AG04450 (cell line): ENCODE results near the gene PLXDC2. TPM values are rescaled to one million over a fixed set of nuclear protein-coding genes. Genes with fewer than 3 reads are reported as not detected.

Experiments
- CTCF ChIA-PET: fragments of 300-600, 350-600 bp; formaldehyde crosslinking; extraction: SDS; loops from one replicate; lab custom pipeline; 2022; ENCODE audit warnings: antibody characterized with exemption, inconsistent platforms; lab: Charles Lee
- POLR2A ChIA-PET: fragments of 350-600 bp; formaldehyde crosslinking; extraction: SDS; loops from one replicate; lab custom pipeline; 2021; ENCODE audit warnings: antibody characterized with exemption, inconsistent platforms; lab: Yijun Ruan, JAX
- DNase-seq: peaks from one replicate; pipeline ENCODE4 v3.0.0-alpha.2; 2011; ENCODE audit warnings: low read depth, low spot score
- H3K27ac ChIP-seq: one replicate; pipeline ENCODE4 v1.5.1; 2012; ENCODE audit warnings: low read depth, low read length, control low read depth
- H3K27me3 ChIP-seq: one replicate; pipeline ENCODE4 v1.6.0; 2012; ENCODE audit warnings: low read length; ENCODE audit not compliant: control insufficient read depth, insufficient read depth
- H3K4me3 ChIP-seq: 2 replicates; pipeline ENCODE4 v1.5.1; 2011; ENCODE audit warnings: mild to moderate bottlenecking, low read depth, low read length, control low read depth
- H3K9me3 ChIP-seq: 2 replicates; pipeline ENCODE4 v1.5.1; 2012; ENCODE audit warnings: low read length; ENCODE audit not compliant: control insufficient read depth, insufficient read depth
- polyA plus RNA-seq: library from polyadenylated mRNA; depleted of rRNA; stranded (reverse); fragments of >200 nt; gene quantifications from 2 replicates; pipeline ENCODE4 v1.2.3, GENCODE V29; 2011
- TF ChIP-seq, protein P1 (sequence below): IDR thresholded peaks from 2 replicates; pipeline ENCODE4 v1.5.1; 2011; ENCODE audit warnings: low read depth, low read length, control low read depth, inconsistent platforms

The PLXDC2 gene
- polyA plus RNA-seq, 1 experiment = 10.4 TPM

GRCh38 chr10:20254497-20254896, 438.3 kb downstream of the PLXDC2 start:
- H3K27ac ChIP-seq = no peak overlapping the region
- DNase-seq = no peak
- peaks cover 3% of the 10 kb centered on the region; the same call in 1 of the 2 replicates for H3K9me3 ChIP-seq
- H3K27me3 ChIP-seq = no peaks in the 10 kb centered on the region
- TF ChIP-seq, protein P1, sequence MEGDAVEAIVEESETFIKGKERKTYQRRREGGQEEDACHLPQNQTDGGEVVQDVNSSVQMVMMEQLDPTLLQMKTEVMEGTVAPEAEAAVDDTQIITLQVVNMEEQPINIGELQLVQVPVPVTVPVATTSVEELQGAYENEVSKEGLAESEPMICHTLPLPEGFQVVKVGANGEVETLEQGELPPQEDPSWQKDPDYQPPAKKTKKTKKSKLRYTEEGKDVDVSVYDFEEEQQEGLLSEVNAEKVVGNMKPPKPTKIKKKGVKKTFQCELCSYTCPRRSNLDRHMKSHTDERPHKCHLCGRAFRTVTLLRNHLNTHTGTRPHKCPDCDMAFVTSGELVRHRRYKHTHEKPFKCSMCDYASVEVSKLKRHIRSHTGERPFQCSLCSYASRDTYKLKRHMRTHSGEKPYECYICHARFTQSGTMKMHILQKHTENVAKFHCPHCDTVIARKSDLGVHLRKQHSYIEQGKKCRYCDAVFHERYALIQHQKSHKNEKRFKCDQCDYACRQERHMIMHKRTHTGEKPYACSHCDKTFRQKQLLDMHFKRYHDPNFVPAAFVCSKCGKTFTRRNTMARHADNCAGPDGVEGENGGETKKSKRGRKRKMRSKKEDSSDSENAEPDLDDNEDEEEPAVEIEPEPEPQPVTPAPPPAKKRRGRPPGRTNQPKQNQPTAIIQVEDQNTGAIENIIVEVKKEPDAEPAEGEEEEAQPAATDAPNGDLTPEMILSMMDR = no peak
- no peak overlapping the region for H3K4me3 ChIP-seq
- POLR2A ChIA-PET = no interaction called here
- CTCF ChIA-PET = no interaction called here

GRCh38 chr10:20256969-20257368, 440.7 kb downstream of the PLXDC2 start:
- ChIA-PET CTCF (no interaction called here), POLR2A (interaction anchor here (0.7 kb wide), 1 partner anchor 552 kb away, joined by 3 read pairs; no protein-coding TSS in a partner anchor)
- H3K27ac ChIP-seq = no peak overlapping the region
- no peak overlapping the region for H3K4me3 ChIP-seq
- DNase-seq = no peak
- no peaks in the 10 kb centered on the region for H3K27me3 ChIP-seq
- H3K9me3 ChIP-seq = peaks cover 3% of the 10 kb centered on the region
- TF ChIP-seq, protein P1 = no peak

- no peak for DNase-seq
- H3K4me3 ChIP-seq = no peak overlapping the region
- POLR2A ChIA-PET = no interaction called here
Measured at GRCh38 chr10:20257422-20257821, 441.2 kb downstream of the PLXDC2 start.

GRCh38 chr10:20265146-20265545, 448.9 kb downstream of the PLXDC2 start:
- ChIA-PET POLR2A (no interaction called here), CTCF (no interaction called here)
- Histone ChIP-seq H3K4me3 (no peak overlapping the region), H3K27me3 (no peaks in the 10 kb centered on the region), H3K9me3 (no peaks in the 10 kb centered on the region; the same call in 1 of the 2 replicates), H3K27ac (no peak overlapping the region)
- TF ChIP-seq, protein P1 = no peak
- no peak for DNase-seq

More at GRCh38 chr10:20257422-20257821, 441.2 kb downstream of the PLXDC2 start:
- H3K27ac ChIP-seq = no peak overlapping the region
- H3K9me3 ChIP-seq = peaks cover 3% of the 10 kb centered on the region
- H3K27me3 ChIP-seq = no peaks in the 10 kb centered on the region
- CTCF ChIA-PET = no interaction called here
- TF ChIP-seq, protein P1 = no peak

DNA sequence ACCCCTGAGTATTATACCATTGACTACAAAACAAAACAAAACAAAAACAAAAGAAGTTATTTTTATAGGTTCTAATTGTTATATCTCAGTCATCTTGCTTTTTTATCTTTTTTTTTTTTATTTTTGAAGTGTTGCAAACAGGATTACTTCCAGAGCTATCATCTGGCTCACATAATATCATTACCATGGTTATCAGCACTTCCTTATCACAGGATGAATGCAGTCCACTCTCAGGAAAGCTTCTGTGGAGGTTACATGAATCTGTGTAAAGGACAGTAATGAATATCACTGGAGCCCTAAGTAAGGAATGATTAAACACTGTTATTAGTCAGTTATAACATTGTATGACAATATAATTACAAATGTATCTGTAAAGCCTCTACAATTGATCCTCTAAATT, 451.5 kb downstream of the PLXDC2 start:
- no peak for DNase-seq
- Histone ChIP-seq H3K27ac (no peak overlapping the region), H3K9me3 (no peaks in the 10 kb centered on the region; the same call in 1 of the 2 replicates), H3K27me3 (no peaks in the 10 kb centered on the region), H3K4me3 (no peak overlapping the region)
- ChIA-PET POLR2A (no interaction called here), CTCF (interaction anchor here (0.6 kb wide), 1 partner anchor 502 kb away, joined by 3 read pairs; no protein-coding TSS in a partner anchor)
- TF ChIP-seq, protein P1 = no peak
